Activated naive CD4-positive, alpha-beta T cell treated with anti-CD3 and anti-CD28 coated beads for 36 hours (primary cell): Measurements from ENCODE around the gene SCRN2. TPM values are rescaled to one million over a fixed set of nuclear protein-coding genes. Genes with fewer than 3 reads are reported as not detected.
A peak's percentile ranks its signal among the peaks of the same experiment; 100 is the strongest.

Experiments used
- CTCF ChIA-PET: fragments of 350-600 bp; sonication (Branson Sonifier 250); formaldehyde crosslinking; loops from one replicate; lab custom pipeline; 2021; ENCODE audit warnings: antibody characterized with exemption; lab: Charles Lee
- DNase-seq: peaks from one replicate; pipeline ENCODE4 v3.0.0-alpha.2; 2020
- H3K27ac Mint-ChIP-seq: one replicate; pipeline ENCODE4 v1.8.0; 2021; ENCODE audit warnings: mild to moderate bottlenecking, mixed read lengths
- H3K27me3 Mint-ChIP-seq: one replicate; pipeline ENCODE4 v1.8.0; 2021; ENCODE audit warnings: low read depth, mixed read lengths
- H3K36me3 Mint-ChIP-seq: one replicate; pipeline ENCODE4 v1.8.0; 2021; ENCODE audit warnings: low read depth, mixed read lengths
- H3K4me1 Mint-ChIP-seq: one replicate; pipeline ENCODE4 v1.8.0; 2021; ENCODE audit warnings: low read depth, mixed read lengths
- H3K4me3 Mint-ChIP-seq: one replicate; pipeline ENCODE4 v1.8.0; 2021; ENCODE audit warnings: mild to moderate bottlenecking, moderate library complexity, mixed read lengths
- H3K9me3 Mint-ChIP-seq: one replicate; pipeline ENCODE4 v1.8.0; 2021; ENCODE audit warnings: mixed read lengths
- intact Hi-C: fragments of 100-400 bp; cut with micrococcal nuclease; formaldehyde crosslinking; loops from one replicate; pipeline ENCODE4 v1.15.1; 2023
- total RNA-seq, 2 experiments: library from RNA; stranded (reverse); gene quantifications; one replicate each; pipeline ENCODE4 v1.2.3, GENCODE V29; 2021

Gene SCRN2
- total RNA-seq, 2 experiments from 2014 or later, result 15.1 to 16.3 TPM

- Mint-ChIP-seq H3K36me3 (no peaks in the 10 kb centered on the region), H3K4me3 (no peak overlapping the region), H3K9me3 (no peaks in the 10 kb centered on the region), H3K27ac (no peak overlapping the region), H3K4me1 (peaks cover 19% of the 10 kb centered on the region), H3K27me3 (peaks cover 14% of the 10 kb centered on the region)
- DNase-seq, result no peak
- intact Hi-C loops, result no loop called here
- CTCF ChIA-PET, result interaction anchor here (0.7 to 1.6 kb wide), 4 partner anchors 12 to 37 kb away, joined by 3 to 12 read pairs (median 4); partner anchors contain the start of gene SCRN2
Measured at GRCh38 chr17:47879028-47879585, 38.0 kb upstream of the SCRN2 start.

GRCh38 chr17:47878203-47879027, 37.3 kb upstream of the SCRN2 start:
- intact Hi-C loops, result no loop called here
- H3K4me3 Mint-ChIP-seq, result no peak overlapping the region
- H3K4me1 Mint-ChIP-seq, result peaks cover 12% of the 10 kb centered on the region
- no peak for DNase-seq
- H3K27ac Mint-ChIP-seq, result no peak overlapping the region
- H3K36me3 Mint-ChIP-seq, result no peaks in the 10 kb centered on the region
- CTCF ChIA-PET, result no interaction called here
- H3K9me3 Mint-ChIP-seq, result no peaks in the 10 kb centered on the region
- H3K27me3 Mint-ChIP-seq, result peaks cover 21% of the 10 kb centered on the region

GRCh38 chr17:47877368-47878034, 36.4 kb upstream of the SCRN2 start:
- CTCF ChIA-PET, result no interaction called here
- Mint-ChIP-seq H3K36me3 (no peaks in the 10 kb centered on the region), H3K4me1 (peaks cover 4% of the 10 kb centered on the region), H3K27ac (no peak overlapping the region), H3K9me3 (no peaks in the 10 kb centered on the region), H3K27me3 (peaks cover 22% of the 10 kb centered on the region), H3K4me3 (no peak overlapping the region)
- no peak for DNase-seq
- intact Hi-C loops, result no loop called here

GRCh38 chr17:47875011-47875985, 34.2 kb upstream of the SCRN2 start:
- peaks cover 37% of the 10 kb centered on the region for H3K27me3 Mint-ChIP-seq
- CTCF ChIA-PET, result interaction anchor here (0.7 to 1.1 kb wide), 2 partner anchors 16 to 28 kb away, joined by 4 read pairs; no protein-coding TSS in a partner anchor

GRCh38 chr17:47873200-47874090, 32.4 kb upstream of the SCRN2 start:
- Mint-ChIP-seq H3K27ac (no peak overlapping the region), H3K4me1 (peaks cover 3% of the 10 kb centered on the region), H3K36me3 (no peaks in the 10 kb centered on the region), H3K4me3 (no peak overlapping the region), H3K27me3 (peaks cover 37% of the 10 kb centered on the region), H3K9me3 (no peaks in the 10 kb centered on the region)
- CTCF ChIA-PET, result no interaction called here
- intact Hi-C loops, result no loop called here
- DNase-seq, result no peak

More at GRCh38 chr17:47875011-47875985, 34.2 kb upstream of the SCRN2 start:
- intact Hi-C loops, result no loop called here
- no peaks in the 10 kb centered on the region for H3K9me3 Mint-ChIP-seq
- H3K27ac Mint-ChIP-seq, result no peak overlapping the region
- no peak for DNase-seq
- H3K36me3 Mint-ChIP-seq, result no peaks in the 10 kb centered on the region
- peaks cover 7% of the 10 kb centered on the region for H3K4me1 Mint-ChIP-seq
- H3K4me3 Mint-ChIP-seq, result no peak overlapping the region

- no peak overlapping the region for H3K4me3 Mint-ChIP-seq
Measured at GRCh38 chr17:47872651-47873161, 31.6 kb upstream of the SCRN2 start.

GRCh38 chr17:47872019-47872650, 31.1 kb upstream of the SCRN2 start:
- Mint-ChIP-seq H3K4me1 (peaks cover 3% of the 10 kb centered on the region), H3K27me3 (peaks cover 35% of the 10 kb centered on the region), H3K4me3 (no peak overlapping the region), H3K27ac (no peak overlapping the region), H3K9me3 (no peaks in the 10 kb centered on the region), H3K36me3 (no peaks in the 10 kb centered on the region)
- peak; percentile 15 for DNase-seq
- CTCF ChIA-PET, result interaction anchor here (1.2 kb wide), 1 partner anchor 29 kb away, joined by 5 read pairs; no protein-coding TSS in a partner anchor
- intact Hi-C loops, result no loop called here

More at GRCh38 chr17:47872651-47873161, 31.6 kb upstream of the SCRN2 start:
- H3K27me3 Mint-ChIP-seq, result peaks cover 35% of the 10 kb centered on the region
- no peaks in the 10 kb centered on the region for H3K36me3 Mint-ChIP-seq
- peaks cover 3% of the 10 kb centered on the region for H3K4me1 Mint-ChIP-seq
- no peak for DNase-seq
- no peaks in the 10 kb centered on the region for H3K9me3 Mint-ChIP-seq
- CTCF ChIA-PET, result no interaction called here
- no peak overlapping the region for H3K27ac Mint-ChIP-seq
- intact Hi-C loops, result no loop called here

GRCh38 chr17:47871048-47871447, 30.0 kb upstream of the SCRN2 start:
- CTCF ChIA-PET, result interaction anchor here (1.7 kb wide), 1 partner anchor 14 kb away, joined by 7 read pairs; no protein-coding TSS in a partner anchor
- no peaks in the 10 kb centered on the region for H3K36me3 Mint-ChIP-seq
- no peak overlapping the region for H3K27ac Mint-ChIP-seq
- no peak overlapping the region for H3K4me3 Mint-ChIP-seq
- no peak for DNase-seq
- H3K9me3 Mint-ChIP-seq, result no peaks in the 10 kb centered on the region
- H3K27me3 Mint-ChIP-seq, result peaks cover 35% of the 10 kb centered on the region
- intact Hi-C loops, result no loop called here
- H3K4me1 Mint-ChIP-seq, result peaks cover 3% of the 10 kb centered on the region

GRCh38 chr17:47870056-47870455, 29.0 kb upstream of the SCRN2 start:
- no peaks in the 10 kb centered on the region for H3K36me3 Mint-ChIP-seq
- H3K4me3 Mint-ChIP-seq, result no peak overlapping the region
- intact Hi-C loops, result no loop called here
- peaks cover 31% of the 10 kb centered on the region for H3K27me3 Mint-ChIP-seq
- no peak for DNase-seq
- H3K4me1 Mint-ChIP-seq, result peaks cover 7% of the 10 kb centered on the region
- CTCF ChIA-PET, result interaction anchor here (1.5 to 1.7 kb wide), 2 partner anchors 15 to 19 kb away, joined by 5 to 7 read pairs; no protein-coding TSS in a partner anchor
- H3K27ac Mint-ChIP-seq, result no peak overlapping the region
- H3K9me3 Mint-ChIP-seq, result no peaks in the 10 kb centered on the region

- Mint-ChIP-seq H3K4me1 (peaks cover 14% of the 10 kb centered on the region), H3K4me3 (no peak overlapping the region), H3K36me3 (no peaks in the 10 kb centered on the region), H3K27ac (no peak overlapping the region), H3K9me3 (no peaks in the 10 kb centered on the region), H3K27me3 (peaks cover 26% of the 10 kb centered on the region)
- DNase-seq, result no peak
- intact Hi-C loops, result no loop called here
- CTCF ChIA-PET, result interaction anchor here (1.3 to 1.5 kb wide), 2 partner anchors 20 to 27 kb away, joined by 5 read pairs; partner anchors contain the start of gene SCRN2
Measured at GRCh38 chr17:47869114-47869513, 28.0 kb upstream of the SCRN2 start.
